ENCODE measurements around the gene SNX32. TPM values are rescaled to one million over a fixed set of nuclear protein-coding genes. Genes with fewer than 3 reads are reported as not detected.
A peak's percentile ranks its signal among the peaks of the same experiment; 100 is the strongest.

The SNX32 gene
- total and polyA plus RNA-seq, 2 of the 13 experiments (the other 11 are each of a cell fraction or from before 2014, with no cell fraction given) = 0.09 to 0.34 TPM

DNA sequence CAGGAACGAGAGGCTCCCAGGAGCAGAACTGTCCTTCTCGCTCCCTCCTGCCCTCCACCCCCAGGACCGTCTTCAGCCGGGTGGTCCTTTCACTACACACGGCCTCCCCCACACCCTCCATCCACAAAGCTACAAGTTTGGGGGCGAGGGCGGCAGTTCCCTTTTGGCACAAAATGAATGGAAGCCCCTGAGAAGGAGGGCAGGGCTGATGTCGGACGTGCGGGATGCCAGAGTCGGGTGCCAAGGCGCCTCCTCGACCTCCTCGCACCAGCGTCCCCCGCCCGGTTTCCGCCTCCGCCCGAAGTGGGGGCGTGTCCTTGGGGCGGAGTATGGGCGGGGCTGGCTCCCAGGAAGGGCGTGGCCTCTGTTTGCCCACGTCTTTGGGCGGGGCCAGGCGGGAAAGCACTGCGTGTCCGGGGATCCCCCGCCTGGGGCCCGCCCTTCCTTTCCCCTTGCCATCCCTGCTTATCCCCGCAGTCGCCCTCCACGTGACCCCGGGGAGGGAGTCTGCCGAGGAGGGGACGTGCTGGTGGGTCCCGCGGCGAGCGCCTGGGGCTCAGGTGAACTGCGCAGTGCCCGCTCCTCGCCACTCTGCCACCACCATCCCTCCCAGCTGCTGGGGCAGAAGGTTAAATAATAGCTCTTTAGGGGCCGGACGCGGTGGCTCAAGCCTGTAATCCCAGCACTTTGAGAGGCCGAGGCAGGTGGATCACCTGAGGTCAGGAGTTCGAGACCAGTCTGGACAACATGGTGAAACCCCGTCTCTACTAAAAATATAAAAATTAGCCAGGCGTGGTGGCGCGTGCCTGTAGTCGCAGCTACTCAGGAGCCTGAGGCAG, 39.8 kb downstream of the SNX32 start (continued):
- TF ChIP-seq, protein P1, sequence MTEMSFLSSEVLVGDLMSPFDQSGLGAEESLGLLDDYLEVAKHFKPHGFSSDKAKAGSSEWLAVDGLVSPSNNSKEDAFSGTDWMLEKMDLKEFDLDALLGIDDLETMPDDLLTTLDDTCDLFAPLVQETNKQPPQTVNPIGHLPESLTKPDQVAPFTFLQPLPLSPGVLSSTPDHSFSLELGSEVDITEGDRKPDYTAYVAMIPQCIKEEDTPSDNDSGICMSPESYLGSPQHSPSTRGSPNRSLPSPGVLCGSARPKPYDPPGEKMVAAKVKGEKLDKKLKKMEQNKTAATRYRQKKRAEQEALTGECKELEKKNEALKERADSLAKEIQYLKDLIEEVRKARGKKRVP (CRISPR knock-in tag; IDR thresholded peaks at IDR 0.05) = peak in 1 of 2 experiments; percentile 31; a peak in 1 of 4 replicates
- TF ChIP-seq, protein P2, sequence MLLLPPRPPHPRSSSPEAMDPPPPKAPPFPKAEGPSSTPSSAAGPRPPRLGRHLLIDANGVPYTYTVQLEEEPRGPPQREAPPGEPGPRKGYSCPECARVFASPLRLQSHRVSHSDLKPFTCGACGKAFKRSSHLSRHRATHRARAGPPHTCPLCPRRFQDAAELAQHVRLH (CRISPR knock-in tag; IDR thresholded peaks at IDR 0.05; ENCODE audit: borderline replicate concordance, low read depth) = peak; percentile 64; the same call in 1 of the 2 replicates
- TF ChIP-seq ZNF574 (CRISPR knock-in tag; IDR thresholded peaks at IDR 0.05) (peak; percentile 22; the same call in 1 of the 2 replicates), ZSCAN20 (CRISPR knock-in tag; IDR thresholded peaks at IDR 0.05; ENCODE audit: borderline replicate concordance) (0 out of 2 replicates have a peak, but pooled peaks have one; percentile 19), MAFG (CRISPR knock-in tag; IDR thresholded peaks at IDR 0.05) (no peak), TBL1XR1 (IDR thresholded peaks at IDR 0.05; ENCODE audit: borderline replicate concordance, low read length, partially characterized antibody) (no peak), AGO2 (optimal IDR thresholded peaks at IDR 0.05; ENCODE audit: low read depth, low read length) (no peak), BRF2 (CRISPR knock-in tag; IDR thresholded peaks at IDR 0.05) (no peak), MED1 (CRISPR knock-in tag; IDR thresholded peaks at IDR 0.05) (peak; percentile 44), MYC (CRISPR knock-in tag; IDR thresholded peaks at IDR 0.05; ENCODE audit: borderline replicate concordance) (peak; percentile 79; the same call in 1 of the 2 replicates), POLR2A (IDR thresholded peaks at IDR 0.05; ENCODE audit: insufficient read depth in 1 of 2, low read depth in 2 of 2, low read length in 2 of 2) (peak; percentile 15 to 77; a peak in 2 of 4 replicates), CAMTA2 (CRISPR knock-in tag; IDR thresholded peaks at IDR 0.05; ENCODE audit: borderline replicate concordance) (no peak), ZNF235 (CRISPR knock-in tag; IDR thresholded peaks at IDR 0.05; ENCODE audit: borderline replicate concordance) (no peak), ZNF121 (CRISPR knock-in tag; IDR thresholded peaks at IDR 0.05) (peak; percentile 97), ZNF75D (CRISPR knock-in tag; IDR thresholded peaks at IDR 0.05; ENCODE audit: borderline replicate concordance) (no peak)
- TF ChIP-seq, protein P3, sequence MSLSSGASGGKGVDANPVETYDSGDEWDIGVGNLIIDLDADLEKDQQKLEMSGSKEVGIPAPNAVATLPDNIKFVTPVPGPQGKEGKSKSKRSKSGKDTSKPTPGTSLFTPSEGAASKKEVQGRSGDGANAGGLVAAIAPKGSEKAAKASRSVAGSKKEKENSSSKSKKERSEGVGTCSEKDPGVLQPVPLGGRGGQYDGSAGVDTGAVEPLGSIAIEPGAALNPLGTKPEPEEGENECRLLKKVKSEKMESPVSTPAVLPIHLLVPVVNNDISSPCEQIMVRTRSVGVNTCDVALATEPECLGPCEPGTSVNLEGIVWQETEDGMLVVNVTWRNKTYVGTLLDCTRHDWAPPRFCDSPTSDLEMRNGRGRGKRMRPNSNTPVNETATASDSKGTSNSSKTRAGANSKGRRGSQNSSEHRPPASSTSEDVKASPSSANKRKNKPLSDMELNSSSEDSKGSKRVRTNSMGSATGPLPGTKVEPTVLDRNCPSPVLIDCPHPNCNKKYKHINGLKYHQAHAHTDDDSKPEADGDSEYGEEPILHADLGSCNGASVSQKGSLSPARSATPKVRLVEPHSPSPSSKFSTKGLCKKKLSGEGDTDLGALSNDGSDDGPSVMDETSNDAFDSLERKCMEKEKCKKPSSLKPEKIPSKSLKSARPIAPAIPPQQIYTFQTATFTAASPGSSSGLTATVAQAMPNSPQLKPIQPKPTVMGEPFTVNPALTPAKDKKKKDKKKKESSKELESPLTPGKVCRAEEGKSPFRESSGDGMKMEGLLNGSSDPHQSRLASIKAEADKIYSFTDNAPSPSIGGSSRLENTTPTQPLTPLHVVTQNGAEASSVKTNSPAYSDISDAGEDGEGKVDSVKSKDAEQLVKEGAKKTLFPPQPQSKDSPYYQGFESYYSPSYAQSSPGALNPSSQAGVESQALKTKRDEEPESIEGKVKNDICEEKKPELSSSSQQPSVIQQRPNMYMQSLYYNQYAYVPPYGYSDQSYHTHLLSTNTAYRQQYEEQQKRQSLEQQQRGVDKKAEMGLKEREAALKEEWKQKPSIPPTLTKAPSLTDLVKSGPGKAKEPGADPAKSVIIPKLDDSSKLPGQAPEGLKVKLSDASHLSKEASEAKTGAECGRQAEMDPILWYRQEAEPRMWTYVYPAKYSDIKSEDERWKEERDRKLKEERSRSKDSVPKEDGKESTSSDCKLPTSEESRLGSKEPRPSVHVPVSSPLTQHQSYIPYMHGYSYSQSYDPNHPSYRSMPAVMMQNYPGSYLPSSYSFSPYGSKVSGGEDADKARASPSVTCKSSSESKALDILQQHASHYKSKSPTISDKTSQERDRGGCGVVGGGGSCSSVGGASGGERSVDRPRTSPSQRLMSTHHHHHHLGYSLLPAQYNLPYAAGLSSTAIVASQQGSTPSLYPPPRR (CRISPR knock-in tag; IDR thresholded peaks at IDR 0.05; ENCODE audit: borderline replicate concordance) = no peak
